ENCODE results near the gene SRP14.

Gene SRP14

DNA sequence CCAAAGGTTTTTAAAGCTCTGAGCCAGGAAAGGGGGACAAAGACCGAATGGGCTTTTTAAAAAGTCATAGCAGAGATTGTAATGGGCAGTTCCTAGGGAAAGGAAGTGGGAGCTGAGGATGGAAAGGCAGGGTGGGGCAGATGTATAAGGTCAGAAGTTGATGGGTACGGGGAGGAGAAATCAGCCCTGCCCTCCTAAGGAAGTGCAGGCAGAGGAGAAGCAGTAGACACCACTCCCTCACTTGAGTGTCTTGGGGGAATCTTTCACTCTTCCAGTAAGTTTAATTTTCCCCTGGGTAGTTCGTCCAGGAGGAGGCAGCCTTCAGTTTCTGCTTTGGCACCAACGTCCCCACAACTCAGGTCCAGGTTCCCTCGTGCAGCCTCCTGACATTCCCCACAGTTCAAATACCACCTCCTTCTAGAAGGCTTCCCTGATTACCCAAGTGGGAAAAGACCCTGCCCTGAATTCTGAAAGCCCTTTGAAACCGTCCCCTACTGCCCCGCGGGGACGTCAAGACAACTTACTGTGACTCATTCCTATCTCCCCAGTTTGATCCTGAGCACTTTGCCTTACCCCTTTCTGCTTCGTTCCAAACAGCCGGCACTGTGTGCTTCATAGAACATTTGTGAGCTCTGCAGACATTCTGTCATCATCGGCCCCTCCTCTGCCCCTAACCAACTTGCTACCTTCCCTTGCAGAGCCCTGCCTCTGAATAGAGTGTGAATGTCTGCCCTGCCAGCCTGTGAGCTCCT is 14.3 kb upstream of the SRP14 start:
- H3K4me3 ChIP-seq (ENCODE audit: low read depth, low read length) = no peak overlapping the region
- TF ChIP-seq, protein P1, sequence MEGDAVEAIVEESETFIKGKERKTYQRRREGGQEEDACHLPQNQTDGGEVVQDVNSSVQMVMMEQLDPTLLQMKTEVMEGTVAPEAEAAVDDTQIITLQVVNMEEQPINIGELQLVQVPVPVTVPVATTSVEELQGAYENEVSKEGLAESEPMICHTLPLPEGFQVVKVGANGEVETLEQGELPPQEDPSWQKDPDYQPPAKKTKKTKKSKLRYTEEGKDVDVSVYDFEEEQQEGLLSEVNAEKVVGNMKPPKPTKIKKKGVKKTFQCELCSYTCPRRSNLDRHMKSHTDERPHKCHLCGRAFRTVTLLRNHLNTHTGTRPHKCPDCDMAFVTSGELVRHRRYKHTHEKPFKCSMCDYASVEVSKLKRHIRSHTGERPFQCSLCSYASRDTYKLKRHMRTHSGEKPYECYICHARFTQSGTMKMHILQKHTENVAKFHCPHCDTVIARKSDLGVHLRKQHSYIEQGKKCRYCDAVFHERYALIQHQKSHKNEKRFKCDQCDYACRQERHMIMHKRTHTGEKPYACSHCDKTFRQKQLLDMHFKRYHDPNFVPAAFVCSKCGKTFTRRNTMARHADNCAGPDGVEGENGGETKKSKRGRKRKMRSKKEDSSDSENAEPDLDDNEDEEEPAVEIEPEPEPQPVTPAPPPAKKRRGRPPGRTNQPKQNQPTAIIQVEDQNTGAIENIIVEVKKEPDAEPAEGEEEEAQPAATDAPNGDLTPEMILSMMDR (conservative IDR thresholded peaks at IDR 0.05; ENCODE audit: low read depth, low read length) = peak; percentile 38
- peak; percentile 14 for DNase-seq (ENCODE audit: low read depth)

DNA sequence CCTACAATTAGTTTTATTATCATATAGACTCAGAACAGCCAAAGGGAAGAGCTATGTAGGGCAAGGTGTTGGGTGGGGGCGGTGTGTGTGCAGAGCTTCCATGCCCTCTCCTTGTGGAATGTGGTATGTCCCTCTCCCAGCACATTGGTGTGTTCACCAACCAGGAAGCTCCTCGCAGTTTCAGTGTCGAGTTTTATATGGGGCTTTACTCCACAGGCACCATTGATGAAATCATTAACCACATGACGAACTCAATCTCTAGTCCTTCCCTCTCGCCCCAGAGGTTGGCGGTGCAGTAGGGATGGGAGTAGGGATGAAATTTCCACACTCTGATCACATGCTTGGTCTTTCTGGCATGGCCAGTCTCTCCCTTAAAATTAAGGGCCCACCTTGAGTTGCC is 13.6 kb upstream of the SRP14 start:
- no peak overlapping the region for H3K4me3 ChIP-seq (ENCODE audit: low read depth, low read length)
- DNase-seq (ENCODE audit: low read depth) = no peak
- TF ChIP-seq, protein P1 (conservative IDR thresholded peaks at IDR 0.05; ENCODE audit: low read depth, low read length) = no peak

DNA sequence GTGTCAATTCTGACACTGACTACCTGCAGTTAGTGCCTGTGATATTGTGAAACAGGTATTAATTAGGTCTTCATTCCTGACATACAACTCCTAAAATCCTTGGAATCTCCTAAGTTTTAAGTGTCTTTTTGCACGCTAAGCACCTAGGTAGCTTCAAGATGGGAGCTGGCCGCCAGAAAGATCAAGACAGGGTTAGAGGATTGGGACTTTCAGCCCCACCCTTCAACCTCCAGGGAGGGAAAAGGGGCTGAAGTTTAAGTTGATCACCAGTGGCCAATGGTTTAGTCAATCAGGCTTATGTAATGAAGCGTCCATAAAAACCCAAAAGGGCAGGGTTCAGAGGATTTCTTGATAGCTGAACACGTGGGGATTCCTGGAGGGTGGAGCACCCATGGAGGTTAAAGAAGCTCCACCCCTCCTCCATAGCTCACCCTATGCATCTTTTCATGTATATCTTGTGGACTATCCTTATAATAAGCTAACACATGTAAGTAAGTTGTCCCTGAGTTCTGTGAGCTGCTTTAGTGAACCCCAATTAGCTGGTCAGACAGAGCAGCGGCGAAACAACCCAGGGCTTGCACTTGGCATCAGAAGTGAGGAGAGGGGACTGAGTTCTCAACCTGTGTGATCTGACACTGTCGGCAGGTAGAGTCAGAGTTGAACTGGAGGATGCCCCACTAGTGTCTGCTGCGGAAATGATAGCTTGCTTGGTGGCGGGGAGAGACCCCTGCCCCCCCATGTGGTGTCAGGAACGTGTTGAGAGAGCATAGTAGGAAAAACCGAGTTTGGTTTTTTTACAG is 12.8 kb upstream of the SRP14 start:
- TF ChIP-seq, protein P1 (conservative IDR thresholded peaks at IDR 0.05; ENCODE audit: low read depth, low read length) = no peak
- H3K4me3 ChIP-seq (ENCODE audit: low read depth, low read length) = no peak overlapping the region
- no peak for DNase-seq (ENCODE audit: low read depth)

DNA sequence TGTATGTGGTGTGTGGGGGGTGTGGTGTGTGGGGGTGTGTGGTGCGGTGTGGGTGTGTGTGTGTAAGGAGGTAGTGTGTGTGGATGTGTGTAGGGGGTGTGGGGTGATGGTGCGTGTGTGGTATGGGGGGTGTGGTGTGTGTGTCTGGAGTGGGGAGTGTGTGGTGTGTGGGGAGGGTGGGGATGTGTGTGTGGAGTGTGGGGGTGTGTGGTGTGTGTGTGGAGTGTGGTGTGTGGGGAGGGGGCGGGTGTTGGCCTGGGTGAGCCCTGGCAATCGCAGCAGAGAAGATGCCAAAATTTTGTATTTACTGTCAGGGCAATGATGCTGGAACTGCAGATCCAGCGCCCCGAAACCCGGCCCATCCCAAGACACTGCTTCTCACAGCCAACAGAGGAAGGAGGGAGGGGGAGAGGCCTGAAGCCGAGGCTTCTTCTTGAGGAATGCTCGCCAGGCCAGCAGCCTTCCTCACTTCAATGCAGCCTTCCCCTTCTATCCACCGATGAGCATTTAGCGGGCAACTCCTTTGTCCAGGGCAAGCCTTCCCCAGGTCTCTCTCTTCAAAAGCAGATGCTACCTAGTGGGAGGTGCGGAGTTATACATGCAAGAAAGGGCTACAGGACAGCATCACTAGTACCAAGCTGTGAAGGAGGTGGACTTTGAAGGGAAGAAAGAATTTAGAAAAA is 11.9 kb upstream of the SRP14 start:
- peak; percentile 20 for DNase-seq (ENCODE audit: low read depth)
- no peak overlapping the region for H3K4me3 ChIP-seq (ENCODE audit: low read depth, low read length)
- TF ChIP-seq, protein P1 (conservative IDR thresholded peaks at IDR 0.05; ENCODE audit: low read depth, low read length) = no peak

DNA sequence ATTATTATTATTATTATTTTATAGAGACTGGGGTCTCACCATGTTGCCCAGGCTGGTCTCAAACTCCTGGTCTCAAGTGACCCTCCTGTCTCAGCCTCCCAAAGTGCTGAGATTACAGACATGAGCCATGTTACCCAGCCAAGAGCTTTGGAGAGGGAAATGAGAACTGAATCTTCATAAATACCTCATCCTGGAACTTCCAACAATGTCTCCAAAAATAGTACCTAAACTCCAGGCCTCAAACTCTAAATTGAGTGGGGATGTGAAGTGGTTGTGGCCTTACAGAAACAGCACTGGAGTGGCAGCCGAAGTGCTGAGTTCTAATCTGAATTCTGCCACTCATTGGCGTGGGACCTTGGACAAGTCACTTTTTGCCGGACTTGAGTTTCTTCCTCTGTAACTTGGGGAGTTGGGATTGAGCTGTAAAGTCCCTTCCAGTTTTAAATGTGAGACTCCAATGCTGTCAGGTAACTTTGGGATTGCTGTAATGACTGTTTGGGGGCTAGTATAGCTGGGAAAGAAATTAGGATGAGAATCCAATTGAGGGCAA is 10.0 kb upstream of the SRP14 start:
- TF ChIP-seq, protein P1 (conservative IDR thresholded peaks at IDR 0.05; ENCODE audit: low read depth, low read length) = no peak
- no peak overlapping the region for H3K4me3 ChIP-seq (ENCODE audit: low read depth, low read length)
- DNase-seq (ENCODE audit: low read depth) = no peak

DNA sequence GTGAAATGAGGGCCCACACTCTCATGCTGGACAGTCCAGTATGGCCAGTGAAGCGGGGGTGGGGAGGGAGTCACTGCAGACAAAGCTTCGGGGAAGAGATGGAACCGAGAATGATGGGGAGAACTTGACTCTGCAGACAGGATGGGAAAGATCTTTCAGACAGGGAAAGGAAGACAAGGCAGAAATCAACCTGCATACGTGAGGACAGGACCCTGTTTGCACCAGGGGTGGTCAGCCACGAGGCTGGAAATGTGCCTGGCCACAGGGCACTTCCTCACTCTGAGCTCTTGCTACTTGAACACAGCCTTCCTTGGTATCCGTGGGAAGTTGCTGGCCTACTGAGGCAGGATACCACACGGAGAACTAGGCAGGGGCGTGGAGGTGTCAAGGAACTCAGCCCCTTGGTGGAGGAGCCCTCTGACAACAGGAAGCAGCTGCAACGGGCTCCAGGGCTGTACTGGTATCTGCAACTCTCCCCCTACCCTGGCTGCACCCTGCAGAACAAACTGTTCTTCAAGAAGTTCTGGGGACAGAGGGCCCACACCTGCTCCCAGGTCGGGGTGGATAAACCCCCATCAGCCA is 9.3 kb upstream of the SRP14 start:
- no peak overlapping the region for H3K4me3 ChIP-seq (ENCODE audit: low read depth, low read length)
- no peak for DNase-seq (ENCODE audit: low read depth)
- TF ChIP-seq, protein P1 (conservative IDR thresholded peaks at IDR 0.05; ENCODE audit: low read depth, low read length) = no peak
